Umbilical cord (tissue), 2 donors: ENCODE measurements around the gene HECTD2. TPM values are rescaled to one million over a fixed set of nuclear protein-coding genes. Genes with fewer than 3 reads are reported as not detected.
"Not testable (repeated sequence)": the region's sequence is repeated elsewhere in the genome, so short reads cannot be mapped to it uniquely, and the experiment has no call there.

Experiments
- DNase-seq: peaks from one replicate; pipeline ENCODE4 v3.0.0-alpha.2; 2015; ENCODE audit warnings: low spot score
- total RNA-seq: library from RNA; depleted of rRNA; stranded (reverse); fragments of >200 nt; gene quantifications from one replicate; pipeline ENCODE4 v1.2.3, GENCODE V29; 2014; ENCODE audit warnings: low replicate concordance; ENCODE audit not compliant: insufficient read depth

HECTD2 gene, protein sequence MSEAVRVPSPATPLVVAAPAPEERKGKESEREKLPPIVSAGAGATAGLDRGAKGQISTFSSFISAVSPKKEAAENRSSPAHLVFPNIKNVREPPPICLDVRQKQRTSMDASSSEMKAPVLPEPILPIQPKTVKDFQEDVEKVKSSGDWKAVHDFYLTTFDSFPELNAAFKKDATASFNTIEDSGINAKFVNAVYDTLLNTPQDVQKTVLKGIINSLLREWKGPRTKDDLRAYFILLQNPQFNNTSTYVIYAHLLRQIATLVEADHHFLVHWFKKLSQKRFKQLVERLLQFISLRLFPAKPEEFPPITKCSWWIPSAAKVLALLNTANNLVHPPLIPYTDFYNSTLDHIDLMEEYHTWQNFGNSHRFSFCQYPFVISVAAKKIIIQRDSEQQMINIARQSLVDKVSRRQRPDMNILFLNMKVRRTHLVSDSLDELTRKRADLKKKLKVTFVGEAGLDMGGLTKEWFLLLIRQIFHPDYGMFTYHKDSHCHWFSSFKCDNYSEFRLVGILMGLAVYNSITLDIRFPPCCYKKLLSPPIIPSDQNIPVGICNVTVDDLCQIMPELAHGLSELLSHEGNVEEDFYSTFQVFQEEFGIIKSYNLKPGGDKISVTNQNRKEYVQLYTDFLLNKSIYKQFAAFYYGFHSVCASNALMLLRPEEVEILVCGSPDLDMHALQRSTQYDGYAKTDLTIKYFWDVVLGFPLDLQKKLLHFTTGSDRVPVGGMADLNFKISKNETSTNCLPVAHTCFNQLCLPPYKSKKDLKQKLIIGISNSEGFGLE
- total RNA-seq, result 49.4 TPM

DNA sequence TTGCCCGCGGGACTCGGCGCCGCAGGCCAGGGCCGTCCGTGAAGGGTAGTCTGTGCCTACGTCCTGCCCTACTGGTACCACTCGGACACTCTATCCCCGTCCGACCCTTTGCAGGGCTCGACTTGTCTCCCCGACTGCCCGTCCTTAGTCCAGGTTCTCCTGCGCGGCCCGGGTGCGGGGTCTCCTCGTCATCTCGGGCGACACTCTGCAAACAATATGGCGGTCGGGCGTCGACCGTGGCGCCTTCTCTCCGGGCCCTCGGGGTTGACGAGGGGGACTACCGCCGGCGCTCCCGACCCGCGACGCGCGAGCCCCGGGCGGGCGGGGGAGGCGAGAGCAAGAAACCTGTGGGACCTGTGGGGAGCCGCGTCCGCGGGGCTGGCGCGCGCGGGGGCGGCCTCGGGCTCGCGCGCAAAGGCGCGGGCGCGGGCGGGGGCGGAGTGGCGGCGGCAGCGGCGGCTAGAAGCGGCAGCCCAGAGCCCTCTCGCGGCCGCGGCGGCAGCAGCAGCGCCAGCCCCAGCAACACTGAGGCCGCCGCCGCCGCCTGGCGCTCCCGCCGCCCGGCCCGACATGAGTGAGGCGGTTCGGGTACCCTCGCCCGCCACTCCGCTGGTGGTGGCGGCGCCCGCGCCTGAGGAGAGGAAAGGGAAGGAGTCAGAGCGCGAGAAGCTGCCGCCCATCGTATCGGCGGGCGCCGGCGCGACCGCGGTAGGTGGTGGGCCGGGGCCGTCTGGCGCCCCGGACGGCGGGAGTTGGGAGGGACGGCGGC lies at the start of gene HECTD2:
Gene HECTD2, plus strand, starts transcription at position 476 of the 769 bp plus-strand sequence. Its CDS starts 95 bp downstream, at position 571.
- DNase-seq, result peak; percentile 85

DNA sequence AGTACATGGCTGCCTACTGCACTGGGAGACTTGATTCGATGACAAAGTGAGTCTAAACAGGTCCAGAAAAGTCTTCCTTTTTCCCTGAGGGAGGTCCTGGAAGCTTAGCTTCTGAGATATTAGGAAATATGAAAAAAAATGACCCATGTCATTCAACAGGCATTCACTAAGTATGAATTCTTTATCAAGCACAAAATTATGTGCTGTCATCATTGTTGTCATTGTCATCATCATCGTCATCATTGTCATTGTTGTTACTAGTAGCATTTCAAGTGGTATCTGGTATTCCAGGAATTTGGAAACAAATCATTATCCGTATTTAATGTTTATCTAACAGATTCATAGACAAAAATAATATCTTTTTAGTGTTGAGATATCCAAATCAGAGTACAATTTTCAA lies 49.7 kb upstream of the HECTD2 start:
- no peak for DNase-seq

DNA sequence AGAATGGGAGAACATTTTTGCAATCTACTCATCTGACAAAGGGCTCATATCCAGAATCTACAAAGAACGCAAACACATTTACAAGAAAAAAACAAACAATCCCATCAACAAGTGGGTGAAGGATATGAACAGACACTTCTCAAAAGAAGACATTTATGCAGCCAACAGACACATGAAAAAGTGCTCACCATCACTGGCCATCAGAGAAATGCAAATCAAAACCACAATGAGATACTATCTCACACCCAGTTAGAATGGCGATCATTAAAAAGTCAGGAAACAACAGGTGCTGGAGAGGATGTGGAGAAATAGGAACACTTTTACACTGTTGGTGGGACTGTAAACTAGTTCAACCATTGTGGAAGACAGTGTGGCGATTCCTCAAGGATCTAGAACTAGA lies 44.6 kb upstream of the HECTD2 start:
- DNase-seq, result not testable (repeated sequence)

DNA sequence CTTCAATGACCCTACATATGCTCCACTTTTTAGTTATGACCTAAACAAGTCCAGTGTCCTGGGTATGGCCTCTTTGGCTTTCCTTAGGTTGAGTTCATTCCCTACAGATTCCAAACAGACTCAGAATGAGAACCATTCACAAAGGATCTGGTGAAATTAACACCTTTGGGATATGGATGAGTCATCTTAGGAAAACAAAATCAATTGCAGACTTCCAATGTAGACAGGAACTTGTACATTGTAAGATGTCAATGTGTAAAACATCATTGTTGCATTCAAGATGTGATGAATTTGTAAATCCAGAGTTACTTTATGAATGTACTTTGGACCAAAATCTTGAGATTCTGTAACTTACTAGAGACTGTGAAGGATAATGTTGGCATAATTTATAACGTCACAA lies 43.4 kb upstream of the HECTD2 start:
- no peak for DNase-seq

DNA sequence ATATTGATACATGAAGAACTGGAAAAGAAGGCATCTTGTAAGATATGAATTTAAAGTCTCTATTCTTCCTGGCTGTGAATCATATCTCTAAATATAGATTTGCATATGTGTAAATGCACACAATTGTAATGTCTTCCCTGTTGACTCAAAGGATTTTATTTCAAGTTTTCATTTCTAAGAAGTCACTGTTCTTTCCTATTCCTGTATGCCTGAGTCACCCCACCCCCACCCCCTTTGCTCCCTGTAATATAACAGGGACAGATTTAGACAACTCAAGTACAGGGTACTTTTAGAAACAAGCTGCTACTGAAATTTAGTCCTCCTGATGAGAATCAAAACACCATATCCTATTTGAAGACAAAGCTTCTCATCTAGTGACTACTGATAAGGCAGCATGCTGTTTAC lies 43.0 kb upstream of the HECTD2 start:
- no peak for DNase-seq

DNA sequence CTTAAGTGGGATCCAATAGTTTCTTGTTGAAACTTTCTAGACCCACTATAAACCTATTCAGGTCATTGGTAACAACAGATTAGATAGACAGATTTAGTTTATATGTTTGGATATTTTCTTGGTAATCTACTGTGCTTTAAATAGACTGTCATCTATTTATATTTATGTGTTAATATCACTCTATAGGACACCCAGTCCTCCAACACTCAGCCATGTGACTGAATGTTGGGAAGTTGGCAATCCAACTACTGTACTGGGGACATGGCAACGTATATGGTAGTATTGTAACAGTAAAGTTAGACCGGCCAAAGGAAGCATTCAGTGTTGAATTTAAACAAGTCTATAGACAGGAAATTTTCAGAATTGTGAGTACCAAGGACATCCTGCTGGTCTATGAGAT lies 42.6 kb upstream of the HECTD2 start:
- DNase-seq, result no peak

DNA sequence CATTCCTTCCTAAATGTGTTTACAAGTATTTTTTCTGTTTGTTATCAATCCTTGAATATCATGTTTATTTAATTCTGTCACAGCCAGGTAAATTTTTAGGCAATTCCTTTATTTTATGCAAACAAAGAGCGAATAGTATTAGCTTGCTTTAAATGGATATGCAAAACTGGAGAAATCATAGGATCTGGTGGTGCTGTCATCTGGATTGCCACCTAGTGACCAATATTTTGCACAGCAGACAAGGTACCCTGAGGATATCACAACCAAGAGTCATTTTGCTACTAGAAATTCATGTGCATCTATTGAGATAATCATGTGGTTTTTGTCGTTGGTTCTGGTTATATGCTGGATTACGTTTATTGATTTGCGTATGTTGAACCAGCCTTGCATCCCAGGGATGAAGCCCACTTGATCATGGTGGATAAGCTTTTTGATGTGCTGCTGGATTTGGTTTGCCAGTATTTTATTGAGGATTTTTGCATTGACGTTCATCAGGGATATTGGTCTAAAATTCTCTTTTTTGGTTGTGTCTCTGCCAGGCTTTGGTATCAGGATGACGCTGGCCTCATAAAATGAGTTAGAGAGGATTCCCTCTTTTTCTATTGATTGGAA lies 40.1 kb upstream of the HECTD2 start:
- peak; percentile 16 for DNase-seq

DNA sequence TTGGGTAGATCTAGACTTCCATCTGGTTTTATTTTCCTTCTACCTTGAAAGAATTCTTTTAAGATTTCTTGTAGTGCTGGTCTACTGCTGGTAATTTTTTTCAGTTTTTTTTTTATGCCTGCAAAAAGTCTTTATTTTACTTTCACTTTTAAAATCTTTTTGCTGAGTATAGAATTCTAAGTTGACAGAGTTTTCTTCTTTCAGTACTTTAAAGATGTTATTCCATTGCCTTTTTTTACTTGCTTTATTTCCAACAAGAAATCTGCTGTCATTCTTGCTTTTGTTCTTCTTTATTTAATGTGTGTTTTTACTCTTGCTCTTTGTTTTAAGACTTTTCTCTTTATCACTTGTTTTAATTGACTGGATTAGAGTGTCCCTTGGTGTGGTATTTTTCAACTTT lies 36.1 kb upstream of the HECTD2 start:
- no peak for DNase-seq

DNA sequence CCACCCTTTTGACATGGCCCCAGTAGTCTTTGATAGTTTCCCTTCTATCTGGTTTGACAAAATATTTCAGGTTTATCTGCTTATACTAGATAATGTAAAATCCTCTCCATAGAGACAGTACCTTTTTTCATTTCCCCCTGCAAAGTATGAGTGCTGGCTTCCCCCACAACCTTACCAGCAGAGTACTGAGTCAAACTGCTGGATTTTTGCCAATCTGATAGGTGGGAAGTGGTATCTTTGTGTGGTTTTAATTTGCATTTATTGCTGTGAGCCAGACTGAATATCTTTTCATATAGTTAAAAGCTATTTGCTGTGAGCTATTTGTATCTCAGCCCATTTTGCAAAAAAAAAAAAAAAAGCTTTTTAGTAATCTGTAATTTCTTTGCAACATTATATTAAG lies 32.1 kb upstream of the HECTD2 start:
- no peak for DNase-seq

DNA sequence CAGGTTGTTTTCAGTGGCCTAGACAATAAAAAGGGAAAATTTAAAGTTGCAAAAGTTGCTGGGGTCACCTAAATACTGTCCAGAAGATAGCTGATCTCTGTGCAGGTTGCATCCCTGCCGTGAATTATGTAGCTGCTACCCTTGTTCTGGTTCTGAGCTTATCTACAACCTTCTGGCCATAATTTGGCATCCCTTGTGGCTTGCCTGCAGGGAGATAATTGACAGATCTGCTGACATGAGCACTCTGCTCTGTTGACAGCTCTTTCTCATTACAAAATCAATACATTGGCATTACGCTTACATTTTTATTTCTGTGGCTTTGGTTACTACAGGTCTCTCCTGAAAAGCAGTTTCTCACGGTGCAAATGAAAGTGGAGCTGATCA lies 29.3 kb upstream of the HECTD2 start:
- DNase-seq, result no peak

DNA sequence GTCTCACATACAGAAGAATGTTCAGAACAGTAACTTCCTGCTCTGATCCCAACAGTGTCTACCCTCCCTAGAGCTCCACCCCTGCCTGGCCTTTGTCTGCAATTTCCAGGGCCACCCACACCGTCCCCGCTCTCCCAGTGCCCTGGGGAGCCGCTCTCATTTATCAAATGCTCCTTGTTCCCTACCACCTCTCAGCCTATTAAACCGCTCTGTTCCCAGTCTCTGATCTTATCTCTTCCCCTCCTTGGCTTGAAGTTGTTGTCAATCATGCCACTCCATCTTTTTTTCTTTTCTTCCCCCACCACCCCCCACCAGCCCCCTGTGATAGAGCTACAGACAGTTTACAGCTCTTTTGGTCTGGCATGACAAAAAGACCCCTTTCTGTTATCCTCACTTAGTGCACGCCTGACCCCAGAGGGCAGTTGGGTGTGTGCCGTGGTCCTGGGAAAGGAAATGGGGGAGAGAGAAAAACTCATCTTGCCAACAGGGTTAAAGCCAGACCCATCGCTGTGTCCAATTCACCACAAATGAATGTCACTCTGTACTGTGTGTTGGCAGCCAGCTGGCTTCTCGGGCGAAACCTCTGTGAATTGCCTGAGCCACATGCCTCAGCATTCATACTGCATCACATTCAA lies 28.8 kb upstream of the HECTD2 start:
- no peak for DNase-seq

DNA sequence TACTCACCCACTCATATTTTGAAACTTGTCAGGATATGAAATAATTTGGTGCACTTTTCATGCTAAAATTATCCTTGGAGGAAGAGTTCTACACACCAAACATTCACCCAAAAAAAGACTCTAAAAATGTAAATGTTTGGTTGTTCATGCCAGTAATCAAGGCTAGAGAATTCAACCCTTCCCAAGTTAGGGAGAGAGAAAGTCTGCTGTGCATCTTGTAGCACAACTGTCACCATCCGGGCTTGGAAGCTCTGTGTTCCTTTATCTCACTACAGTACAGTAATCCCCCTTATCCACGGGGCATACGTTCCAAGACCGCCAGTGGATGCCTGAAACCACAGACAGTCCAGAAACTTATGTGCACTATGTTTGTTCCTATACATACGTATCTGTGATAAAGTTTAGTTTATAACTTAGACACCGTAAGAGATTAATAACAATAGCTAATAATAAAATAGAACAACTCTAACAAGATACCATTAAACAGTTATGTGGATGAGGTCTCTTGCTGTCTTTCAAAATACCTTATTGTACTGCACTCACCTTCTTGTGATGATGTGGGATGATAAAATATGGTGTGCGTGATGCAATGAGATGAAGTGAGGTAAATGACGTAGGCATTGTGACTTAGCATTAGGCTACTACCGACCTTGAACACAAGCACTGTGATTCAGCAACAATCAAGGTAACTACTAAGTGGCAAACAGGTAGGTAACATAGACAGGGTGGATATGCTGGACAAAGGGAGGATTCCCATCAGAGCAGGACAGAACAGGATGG lies 24.6 kb upstream of the HECTD2 start:
- DNase-seq, result peak; percentile 48

DNA sequence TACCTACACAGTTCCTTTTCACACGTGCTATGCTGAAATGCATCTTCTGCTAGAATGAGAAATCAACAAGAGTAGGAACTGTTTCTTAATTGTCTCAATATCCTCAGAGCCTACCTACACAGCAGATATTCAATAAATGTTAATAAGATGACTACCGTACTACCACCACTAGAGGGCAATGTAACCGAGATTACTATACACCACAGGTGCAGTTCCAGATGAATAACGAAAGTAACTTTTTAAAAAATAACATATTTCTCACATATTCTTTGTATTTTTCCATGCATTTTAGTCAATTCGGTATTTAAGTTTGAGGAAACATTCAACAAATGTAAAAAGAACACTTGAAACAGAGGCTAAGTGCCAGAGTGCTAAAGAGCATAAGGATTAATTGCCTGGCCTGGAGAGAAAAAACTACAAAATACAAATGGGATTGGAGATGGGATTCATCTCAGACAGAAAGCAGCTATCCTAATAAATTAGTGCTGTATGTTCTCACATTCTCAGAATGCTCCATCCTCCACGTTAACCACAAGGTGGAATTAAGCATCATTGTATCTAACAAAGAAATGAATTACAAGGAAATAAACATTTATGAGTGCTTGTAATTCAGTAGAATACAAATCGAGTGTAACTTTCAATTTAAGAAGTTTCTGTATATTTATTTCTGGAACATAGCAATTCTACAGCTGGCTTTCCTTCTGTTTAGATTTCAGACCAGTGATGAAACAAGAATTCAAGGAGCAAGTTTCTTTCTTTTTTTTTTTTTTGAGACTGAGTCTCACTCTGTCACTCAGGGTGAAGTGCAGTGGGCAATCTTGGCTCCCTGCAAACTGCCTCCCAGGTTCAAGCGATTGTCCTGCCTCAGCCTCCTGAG lies 20.3 kb upstream of the HECTD2 start:
- peak; percentile 61 for DNase-seq

DNA sequence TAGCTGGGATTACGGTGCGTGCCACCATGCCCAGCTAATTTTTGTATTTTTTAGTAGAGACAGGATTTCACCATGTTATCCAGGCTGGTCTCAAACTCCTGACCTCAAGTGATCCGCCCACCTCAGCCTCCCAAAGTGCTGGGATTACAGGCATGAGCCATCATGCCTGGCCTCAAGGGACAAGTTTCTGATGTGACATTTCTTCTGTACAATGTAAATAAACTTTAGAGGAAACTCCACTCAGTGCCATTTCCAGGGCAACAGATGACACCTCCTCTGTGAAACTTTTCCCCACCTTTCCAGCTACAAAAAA lies 19.7 kb upstream of the HECTD2 start:
- not testable (repeated sequence) for DNase-seq

DNA sequence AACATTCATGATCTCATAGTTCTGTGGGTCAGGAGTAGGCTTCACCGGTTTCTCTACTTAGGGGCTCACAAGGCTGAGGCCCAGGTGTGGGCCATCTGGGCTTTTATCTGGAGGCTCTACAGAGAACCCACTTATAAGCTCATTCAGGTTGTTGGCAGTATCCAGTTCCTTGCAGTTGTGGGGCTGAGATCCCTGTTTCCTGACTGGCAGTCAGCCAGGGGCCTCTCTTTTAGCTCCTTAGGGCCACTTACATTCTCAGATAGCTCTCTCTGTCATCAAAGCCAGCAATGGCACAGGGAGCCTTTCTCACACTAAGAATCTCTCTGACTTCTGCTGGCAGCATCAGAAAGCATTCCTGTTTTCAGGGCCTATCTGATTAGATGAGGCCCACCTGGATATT lies 18.2 kb upstream of the HECTD2 start:
- DNase-seq, result no peak

DNA sequence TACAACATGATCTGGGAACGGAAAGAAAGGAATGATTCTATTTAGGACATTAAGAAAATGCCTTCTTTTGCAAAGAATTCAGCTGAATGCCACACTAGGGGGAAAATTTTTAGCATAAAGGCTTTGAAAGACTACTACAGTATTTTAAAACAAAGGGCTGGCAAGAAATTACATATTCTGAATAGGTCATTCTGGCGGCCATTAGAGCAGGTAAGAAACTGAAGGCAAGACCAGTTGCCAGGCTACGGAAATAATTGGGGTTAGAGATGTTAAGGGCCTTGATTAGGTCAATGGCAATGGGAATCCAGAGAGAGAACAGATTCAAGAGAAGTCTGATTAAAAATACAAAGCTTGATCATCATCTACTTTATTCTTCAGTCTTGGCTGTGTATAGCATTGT lies 3.8 kb upstream of the HECTD2 start:
- no peak for DNase-seq

DNA sequence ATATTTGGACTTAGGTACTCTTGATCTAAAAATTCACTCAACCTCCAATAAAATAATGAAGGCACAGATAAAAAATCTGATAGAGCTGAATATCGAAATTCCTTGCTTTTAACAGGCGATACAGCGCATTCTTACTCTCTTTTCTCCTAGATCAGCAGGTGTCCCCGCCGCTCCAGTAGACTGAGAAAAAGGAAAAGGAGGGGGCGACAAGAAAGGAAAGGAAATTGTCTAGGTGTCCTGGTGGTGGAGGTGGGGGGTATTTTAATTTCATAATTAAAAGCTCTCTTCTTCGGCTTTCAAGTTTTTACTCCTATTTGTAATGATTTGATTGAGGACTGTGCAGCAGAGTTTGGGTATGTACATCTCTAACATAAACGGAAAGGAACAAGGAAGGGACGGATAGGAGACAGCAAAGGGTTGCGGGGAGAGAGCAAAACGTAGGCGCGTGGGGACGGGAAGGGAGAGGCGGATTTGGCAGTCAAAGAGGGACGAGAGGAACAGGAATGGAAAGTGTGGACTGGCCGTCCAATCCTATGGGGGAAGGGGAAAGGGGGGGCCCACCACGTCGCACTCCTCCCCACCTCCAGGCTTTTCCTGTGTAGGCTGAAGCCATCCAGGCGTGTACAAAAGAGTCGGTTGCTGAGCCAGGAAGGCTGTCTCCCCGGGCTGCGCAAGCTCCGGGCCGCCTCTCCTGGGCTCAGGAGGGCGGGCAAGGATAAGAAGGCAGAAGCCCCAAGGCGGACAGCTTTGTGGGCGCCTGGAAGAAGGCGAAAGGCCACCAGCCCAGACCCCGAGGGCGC lies 875 bp upstream of the HECTD2 start:
- DNase-seq, result peak; percentile 94

DNA sequence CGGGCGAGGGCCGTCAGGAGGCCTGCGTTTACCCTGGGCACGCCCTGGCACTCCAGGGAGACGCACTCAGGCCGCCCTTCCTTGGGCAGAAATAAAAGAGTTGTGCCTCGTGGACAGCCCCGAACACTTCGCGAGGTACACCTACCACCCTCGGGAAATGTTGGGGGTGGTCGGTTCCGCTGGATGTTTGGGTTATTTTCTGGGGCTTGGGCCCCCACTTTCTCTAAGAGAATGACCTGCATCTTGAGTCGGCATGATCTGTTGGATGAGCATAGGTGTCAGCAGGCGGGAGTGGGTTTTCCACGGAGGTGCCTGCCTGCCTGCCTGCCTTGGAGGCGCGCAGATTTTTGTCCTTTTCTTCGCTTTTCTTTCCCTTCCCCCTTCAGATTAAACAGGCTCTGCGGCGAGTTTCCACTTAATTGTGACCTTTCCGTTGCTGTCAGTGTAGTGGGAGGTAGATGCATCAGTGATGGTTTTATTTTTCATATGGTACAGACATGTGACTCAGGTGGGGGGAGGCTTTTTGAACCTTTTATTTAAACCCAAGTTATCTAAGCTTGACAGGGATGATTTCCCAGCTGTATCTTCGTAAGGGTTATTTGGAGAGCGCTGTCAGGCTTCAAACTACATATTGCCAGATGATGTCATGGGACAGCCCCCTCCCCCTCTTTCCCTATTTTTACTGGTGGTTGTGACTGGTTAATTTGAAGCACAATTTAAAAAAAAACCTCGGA lies 661 bp downstream of the HECTD2 start:
- DNase-seq, result peak; percentile 58
